PC-3 (cell line): ENCODE data around the gene TEX13C. TPM values are rescaled to one million over a fixed set of nuclear protein-coding genes. Genes with fewer than 3 reads are reported as not detected.

Experiments used
- ATAC-seq: fragments of 200-7000 bp; cut with Tn5 transposase; 2 replicates; pipeline ENCODE4 v1.9.1; 2020; ENCODE audit warnings: mild to moderate bottlenecking, moderate library complexity
- BruUV-seq: library from RNA; stranded (reverse); fragments of 400-500 nt; replicated peaks from 2 replicates; lab custom pipeline; 2021; lab: Mats Ljungman, UMichigan
- CTCF ChIA-PET: fragments of 300-600 bp; sonication (Branson Sonifier 250); formaldehyde crosslinking; loops from one replicate; lab custom pipeline; 2022; ENCODE audit warnings: antibody characterized with exemption; lab: Charles Lee
- POLR2A ChIA-PET: fragments of 300-600 bp; sonication (Branson Sonifier 250); formaldehyde crosslinking; loops from one replicate; lab custom pipeline; 2022; ENCODE audit warnings: antibody characterized with exemption; ENCODE audit not compliant: unreplicated experiment; lab: Charles Lee
- DNase-seq: peaks from one replicate; pipeline ENCODE4 v3.0.0-alpha.2; 2015
- H2AFZ ChIP-seq: fragments of 300-600 bp; sonication (generic); 2 replicates; pipeline ENCODE4 v1.6.0; 2016; ENCODE audit warnings: antibody characterized with exemption, low read length
- H3F3A ChIP-seq: fragments of 300-600 bp; sonication (generic); one replicate; pipeline ENCODE4 v1.6.0; 2017; ENCODE audit warnings: antibody characterized with exemption, low read length, control low read depth, mild to moderate bottlenecking; ENCODE audit not compliant: unreplicated experiment
- H3K27ac ChIP-seq: fragments of 300-600 bp; sonication (generic); 2 replicates; pipeline ENCODE4 v1.5.1; 2016; ENCODE audit warnings: mild to moderate bottlenecking, low read length
- H3K27me3 ChIP-seq: fragments of 300-600 bp; sonication (generic); 2 replicates; pipeline ENCODE4 v1.6.1; 2016; ENCODE audit warnings: low read length, mixed read lengths
- H3K36me3 ChIP-seq: fragments of 300-600 bp; sonication (generic); 2 replicates; pipeline ENCODE4 v1.6.1; 2016; ENCODE audit warnings: low read depth, mixed run types, low read length, mixed read lengths
- H3K4me1 ChIP-seq: fragments of 300-600 bp; sonication (generic); 2 replicates; pipeline ENCODE4 v1.5.1; 2016; ENCODE audit warnings: low read length; ENCODE audit not compliant: insufficient read depth
- H3K4me2 ChIP-seq: fragments of 300-600 bp; sonication (generic); 2 replicates; pipeline ENCODE4 v1.6.0; 2016; ENCODE audit warnings: low read length
- H3K4me3 ChIP-seq: fragments of 300-600 bp; sonication (generic); 2 replicates; pipeline ENCODE4 v1.5.1; 2016; ENCODE audit warnings: mild to moderate bottlenecking, low read length, mixed read lengths
- H3K79me2 ChIP-seq: fragments of 300-600 bp; sonication (generic); 2 replicates; pipeline ENCODE4 v1.6.1; 2017; ENCODE audit warnings: low read length, mixed read lengths
- H3K9ac ChIP-seq: fragments of 300-600 bp; sonication (generic); 2 replicates; pipeline ENCODE4 v1.6.0; 2016; ENCODE audit warnings: mild to moderate bottlenecking, low read length
- H3K9me2 ChIP-seq: fragments of 300-600 bp; sonication (generic); replicated peaks from 2 replicates; pipeline ENCODE4 v1.6.1; 2016; ENCODE audit warnings: mixed run types, low read length, mixed read lengths
- H3K9me3 ChIP-seq: fragments of 300-600 bp; sonication (generic); 2 replicates; pipeline ENCODE4 v1.6.1; 2016; ENCODE audit warnings: low read length, mixed read lengths
- H4K20me1 ChIP-seq: fragments of 300-600 bp; sonication (generic); 2 replicates; pipeline ENCODE4 v1.6.1; 2016; ENCODE audit warnings: low read length, mixed read lengths
- EZH2 ChIP-seq: fragments of 300-600 bp; sonication (generic); IDR thresholded peaks from one replicate; pipeline ENCODE4 v1.6.1; 2017; ENCODE audit warnings: antibody characterized with exemption, mild to moderate bottlenecking, low read length; ENCODE audit not compliant: unreplicated experiment
- EZH2phosphoT487 ChIP-seq: fragments of 300-600 bp; sonication (generic); IDR thresholded peaks from 2 replicates; pipeline ENCODE4 v1.6.1; 2018; ENCODE audit warnings: mild to moderate bottlenecking, antibody characterized with exemption, low read length, borderline replicate concordance
- intact Hi-C: fragments of 100-400 bp; cut with micrococcal nuclease; formaldehyde crosslinking; loops from 2 replicates; pipeline ENCODE4 v1.9.0; 2023
- total RNA-seq: library from RNA; depleted of rRNA; stranded (reverse); fragments of >200 nt; gene quantifications from 2 replicates; pipeline ENCODE4 v1.2.3, GENCODE V29; 2014
- TF ChIP-seq, protein P1 (sequence below): fragments of 300-600 bp; sonication (generic); conservative IDR thresholded peaks from 2 replicates; pipeline ENCODE4 v1.5.1; 2017; ENCODE audit warnings: antibody characterized with exemption, low read depth, mild to moderate bottlenecking, low read length

Gene TEX13C
- total RNA-seq, 1 experiment from 2014 or later, result not detected

DNA sequence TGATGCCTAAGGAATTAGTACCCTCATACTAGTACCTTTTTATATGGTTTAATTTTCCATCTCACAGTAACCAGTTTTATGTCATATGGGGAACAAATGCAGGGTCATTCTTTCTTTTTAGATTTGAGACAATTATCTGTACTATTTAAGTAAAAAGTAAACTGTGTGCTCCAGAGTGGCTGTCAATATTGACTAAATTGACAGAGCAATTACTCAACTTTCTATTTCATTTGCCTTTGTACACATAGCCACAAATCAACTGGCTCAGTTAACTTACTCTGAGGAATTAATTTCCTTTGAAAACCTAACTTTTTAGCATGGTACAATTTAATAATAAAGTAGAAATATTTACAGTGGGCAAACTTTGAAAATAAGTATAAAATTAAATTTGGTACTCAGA is 28.5 kb upstream of the TEX13C start:
- Histone ChIP-seq H3K27ac (peak overlapping the region; percentile 47), H3K36me3 (no peaks in the 10 kb centered on the region), H3K4me3 (no peak overlapping the region), H2AFZ (no peak overlapping the region), H3K9ac (no peak overlapping the region), H3F3A (peaks cover 3% of the 10 kb centered on the region), H3K9me3 (no peaks in the 10 kb centered on the region), H3K4me2 (peak overlapping the region; percentile 47), H4K20me1 (no peaks in the 10 kb centered on the region), H3K4me1 (peaks cover 59% of the 10 kb centered on the region), H3K27me3 (no peaks in the 10 kb centered on the region), H3K9me2 (no peaks in the 10 kb centered on the region), H3K79me2 (no peaks in the 10 kb centered on the region)
- ChIA-PET POLR2A (no interaction called here), CTCF (no interaction called here)
- ATAC-seq, result no peak
- intact Hi-C loops, result loop anchor here (2.0 to 10.0 kb wide), 2 partner anchors 40 to 86 kb away; no protein-coding TSS in a partner anchor
- BruUV-seq, result no TSS peak
- TF ChIP-seq, protein P1, sequence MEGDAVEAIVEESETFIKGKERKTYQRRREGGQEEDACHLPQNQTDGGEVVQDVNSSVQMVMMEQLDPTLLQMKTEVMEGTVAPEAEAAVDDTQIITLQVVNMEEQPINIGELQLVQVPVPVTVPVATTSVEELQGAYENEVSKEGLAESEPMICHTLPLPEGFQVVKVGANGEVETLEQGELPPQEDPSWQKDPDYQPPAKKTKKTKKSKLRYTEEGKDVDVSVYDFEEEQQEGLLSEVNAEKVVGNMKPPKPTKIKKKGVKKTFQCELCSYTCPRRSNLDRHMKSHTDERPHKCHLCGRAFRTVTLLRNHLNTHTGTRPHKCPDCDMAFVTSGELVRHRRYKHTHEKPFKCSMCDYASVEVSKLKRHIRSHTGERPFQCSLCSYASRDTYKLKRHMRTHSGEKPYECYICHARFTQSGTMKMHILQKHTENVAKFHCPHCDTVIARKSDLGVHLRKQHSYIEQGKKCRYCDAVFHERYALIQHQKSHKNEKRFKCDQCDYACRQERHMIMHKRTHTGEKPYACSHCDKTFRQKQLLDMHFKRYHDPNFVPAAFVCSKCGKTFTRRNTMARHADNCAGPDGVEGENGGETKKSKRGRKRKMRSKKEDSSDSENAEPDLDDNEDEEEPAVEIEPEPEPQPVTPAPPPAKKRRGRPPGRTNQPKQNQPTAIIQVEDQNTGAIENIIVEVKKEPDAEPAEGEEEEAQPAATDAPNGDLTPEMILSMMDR, result no peak
- TF ChIP-seq EZH2phosphoT487 (no peak), EZH2 (no peak)
- peak; percentile 36 for DNase-seq

DNA sequence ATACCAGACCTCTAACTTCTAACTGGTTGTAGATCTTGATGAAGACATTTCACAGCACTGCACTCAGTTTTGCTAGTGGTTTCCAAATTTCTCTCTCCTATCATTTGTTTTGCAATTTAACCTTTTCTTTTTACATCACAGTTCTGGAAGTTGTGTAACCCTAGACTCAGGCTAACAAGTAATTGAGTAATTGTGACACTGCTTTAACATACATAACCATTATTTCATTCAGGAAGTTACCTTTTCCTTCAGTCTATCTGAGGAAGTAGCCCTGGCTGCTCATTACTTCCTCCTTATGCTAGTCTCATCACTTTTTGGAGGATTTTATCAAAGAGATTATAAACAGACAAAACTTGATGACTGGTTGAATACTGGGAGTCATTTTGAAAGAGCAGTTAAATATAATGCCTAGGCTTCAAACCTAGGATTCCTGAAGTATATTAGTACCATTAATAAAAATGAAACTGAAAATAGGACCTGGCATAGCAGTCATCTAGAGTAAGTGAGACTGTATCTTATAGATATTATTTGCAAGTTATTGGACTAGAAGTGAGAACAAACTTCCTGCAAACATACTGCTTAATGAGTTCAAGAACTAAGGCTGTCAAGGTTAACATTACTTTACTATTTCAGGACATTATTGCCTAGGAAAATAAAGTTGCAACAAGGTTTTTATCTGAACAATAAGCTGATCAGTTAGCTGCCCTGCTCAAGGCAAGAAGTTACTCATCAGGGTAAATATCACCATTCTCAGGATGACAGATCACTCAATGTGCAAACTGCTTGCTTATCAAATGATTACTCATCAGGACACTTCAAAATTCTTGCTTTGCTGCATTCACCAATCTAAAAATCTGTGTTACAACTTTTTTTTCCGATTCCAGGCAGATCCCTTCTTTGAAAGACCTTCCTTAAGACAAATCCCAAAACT is 25.6 kb upstream of the TEX13C start:
- ATAC-seq, result peak; percentile 61
- no peaks in the 10 kb centered on the region for H4K20me1 ChIP-seq
- H3K4me3 ChIP-seq, result peak overlapping the region; percentile 44; the same call in 1 of the 2 replicates
- ChIA-PET CTCF (no interaction called here), POLR2A (no interaction called here)
- peak overlapping the region; percentile 82 for H3K27ac ChIP-seq
- H3F3A ChIP-seq, result peaks cover 6% of the 10 kb centered on the region
- H3K9me3 ChIP-seq, result no peaks in the 10 kb centered on the region
- H3K36me3 ChIP-seq, result no peaks in the 10 kb centered on the region
- no peaks in the 10 kb centered on the region for H3K27me3 ChIP-seq
- no peak overlapping the region for H2AFZ ChIP-seq
- no TSS peak for BruUV-seq
- TF ChIP-seq, protein P1, result no peak
- no peak for TF ChIP-seq EZH2
- TF ChIP-seq EZH2phosphoT487, result no peak
- H3K9me2 ChIP-seq, result no peaks in the 10 kb centered on the region
- intact Hi-C loops, result loop anchor here (10.0 kb wide), 1 partner anchor 89 kb away; no protein-coding TSS in a partner anchor
- peaks cover 52% of the 10 kb centered on the region for H3K4me1 ChIP-seq
- peak overlapping the region; percentile 76 for H3K4me2 ChIP-seq
- DNase-seq, result peak; percentile 70
- no peak overlapping the region for H3K9ac ChIP-seq
- no peaks in the 10 kb centered on the region for H3K79me2 ChIP-seq
